ENCODE data around the gene FBXO34.

GRCh38 chr14:55313480-55313879 is 42.3 kb downstream of the FBXO34 start:
- no peak for TF ChIP-seq CTCF (IDR thresholded peaks at IDR 0.05)
- no peak for TF ChIP-seq POLR2A (IDR thresholded peaks at IDR 0.05)

Measured in adrenal gland (tissue), 5 donors.